ENCODE measurements around the gene TMC1. TPM values are rescaled to one million over a fixed set of nuclear protein-coding genes. Genes with fewer than 3 reads are reported as not detected.
A peak's percentile ranks its signal among the peaks of the same experiment; 100 is the strongest.
"Not testable (repeated sequence)": the region's sequence is repeated elsewhere in the genome, so short reads cannot be mapped to it uniquely, and the experiment has no call there.

Gene TMC1
- total RNA-seq, 1 donor from 2014 or later: 0.69 TPM

- no peak for DNase-seq
Observed at GRCh38 chr9:72763022-72763421, 241.6 kb downstream of the TMC1 start.

GRCh38 chr9:72769546-72769945, 248.1 kb downstream of the TMC1 start:
- no peak for DNase-seq

GRCh38 chr9:72772661-72773060, 251.3 kb downstream of the TMC1 start:
- DNase-seq: no peak

GRCh38 chr9:72773570-72773969, 252.2 kb downstream of the TMC1 start:
- no peak for DNase-seq

GRCh38 chr9:72775570-72775969, 254.2 kb downstream of the TMC1 start:
- no peak for DNase-seq

GRCh38 chr9:72779614-72780013, 258.2 kb downstream of the TMC1 start:
- no peak for DNase-seq

- DNase-seq: no peak
Observed at GRCh38 chr9:72786948-72787347, 265.5 kb downstream of the TMC1 start.

GRCh38 chr9:72788966-72789735, 267.7 kb downstream of the TMC1 start:
- DNase-seq: peak; percentile 69

GRCh38 chr9:72789885-72790284, 268.5 kb downstream of the TMC1 start:
- DNase-seq: no peak

- peak; percentile 86 for DNase-seq
Observed at GRCh38 chr9:72790989-72791388, 269.6 kb downstream of the TMC1 start.

- DNase-seq: no peak
Observed at GRCh38 chr9:72791436-72791835, 270.0 kb downstream of the TMC1 start.

GRCh38 chr9:72794946-72795345, 273.5 kb downstream of the TMC1 start:
- no peak for DNase-seq

GRCh38 chr9:72800328-72800994, 279.1 kb downstream of the TMC1 start:
- DNase-seq: no peak

GRCh38 chr9:72805238-72805637, 283.8 kb downstream of the TMC1 start:
- DNase-seq: no peak

GRCh38 chr9:72806313-72806809, 285.0 kb downstream of the TMC1 start:
- DNase-seq: not testable (repeated sequence)

- DNase-seq: no peak
Observed at GRCh38 chr9:72807765-72808445, 286.5 kb downstream of the TMC1 start.

- DNase-seq: no peak
Observed at GRCh38 chr9:72808446-72808768, 287.0 kb downstream of the TMC1 start.

GRCh38 chr9:72809586-72809985, 288.2 kb downstream of the TMC1 start:
- peak; percentile 52 for DNase-seq

GRCh38 chr9:72812559-72813111, 291.2 kb downstream of the TMC1 start:
- peak; percentile 95 for DNase-seq

- DNase-seq: no peak
Observed at GRCh38 chr9:72813544-72813943, 292.1 kb downstream of the TMC1 start.

GRCh38 chr9:72814083-72814597, 292.7 kb downstream of the TMC1 start:
- DNase-seq: peak; percentile 43

- DNase-seq: no peak
Observed at GRCh38 chr9:72816666-72817065, 295.3 kb downstream of the TMC1 start.

- DNase-seq: no peak
Observed at GRCh38 chr9:72817413-72817812, 296.0 kb downstream of the TMC1 start.
